ENCODE data around the gene GABPA. TPM values are rescaled to one million over a fixed set of nuclear protein-coding genes. Genes with fewer than 3 reads are reported as not detected.

Gene GABPA
- 25.3 and 36.2 TPM in 2 replicates for total RNA-seq

DNA sequence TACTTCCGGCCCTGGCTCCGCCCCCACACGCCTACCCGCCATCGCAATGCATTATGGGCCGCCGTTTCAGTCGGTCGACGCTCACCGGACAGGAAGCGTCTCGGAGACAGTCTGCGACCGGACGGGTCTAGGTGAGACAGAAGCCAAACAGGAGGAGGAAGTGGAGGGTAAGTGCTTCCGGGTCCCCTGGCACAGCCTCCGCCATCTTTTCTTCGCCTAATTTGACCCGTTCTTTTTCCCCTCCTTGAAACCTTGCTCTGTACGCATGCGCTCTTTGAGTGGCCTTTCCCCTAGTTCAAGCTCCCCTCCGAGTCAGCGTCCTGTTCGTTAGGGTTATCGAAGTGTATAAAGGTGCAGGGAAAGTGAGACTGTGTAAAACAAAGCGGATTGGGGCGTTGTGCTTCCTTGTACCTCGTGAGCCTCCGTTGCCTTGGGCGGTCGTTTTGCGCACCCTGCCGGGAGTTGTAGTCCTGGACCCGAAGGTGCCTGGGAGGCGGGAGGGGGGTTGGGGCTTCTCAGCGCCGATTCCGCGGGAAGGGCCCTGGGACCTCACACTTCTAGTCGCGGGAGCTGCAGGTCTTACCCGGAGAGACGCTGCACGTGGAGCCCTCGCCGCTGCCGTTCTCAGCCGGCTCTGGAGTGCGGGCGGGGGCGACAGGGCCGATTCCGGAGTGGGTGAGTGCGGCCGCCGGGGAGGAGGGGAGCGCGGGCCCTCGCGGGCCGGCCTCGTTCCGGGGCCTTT lies at the start of gene GABPA, which contains the start of gene ATP5PF:
TSS of gene GABPA (plus strand) at position 69 of the 742 bp plus-strand sequence. CDS start 6,627 bp downstream, outside the sequence.
TSS of gene ATP5PF (minus strand) at position 1 of the 742 bp plus-strand sequence. CDS start 5,110 bp downstream, outside the sequence.

Other genes starting within 250 kb of the GABPA start
- 30.8 and 44.4 TPM in 2 replicates for gene MRPL39, start 127.5 kb upstream of the GABPA start, total RNA-seq
- 1.5 and 2.6 TPM in 2 replicates for gene JAM2, start 95.7 kb upstream of the GABPA start, total RNA-seq
- 28.4 and 67.2 TPM in 2 replicates for gene ATP5PF, start 68 bp upstream of the GABPA start, total RNA-seq

All from smooth muscle cell of trachea (primary cell).